GM12875 (cell line): ENCODE measurements around the gene PLCL2.

ENCODE experiments used
- H3K4me3 ChIP-seq: one replicate; pipeline ENCODE4 v1.5.1; 2011; ENCODE audit warnings: low read depth, low read length, control low read depth
- CTCF ChIP-seq: IDR thresholded peaks from 2 replicates; pipeline ENCODE4 v1.5.1; 2011; ENCODE audit warnings: low read depth, mild to moderate bottlenecking, control low read depth, inconsistent platforms, low read length, moderate library complexity, borderline replicate concordance; ENCODE audit not compliant: insufficient read depth

The PLCL2 gene

GRCh38 chr3:16884748-16885592 is at the start of gene PLCL2:
TSS of gene PLCL2 (plus strand) at chr3:16884955. CDS start at chr3:16885040, 85 bp downstream.
- no peak for TF ChIP-seq CTCF
- H3K4me3 ChIP-seq, result peak within 1 kb of the TSS; percentile 79

- TF ChIP-seq CTCF, result no peak
- H3K4me3 ChIP-seq, result no peak overlapping the region
Measured at GRCh38 chr3:16836505-16837237, 48.1 kb upstream of the PLCL2 start.

GRCh38 chr3:16837602-16838001 is 47.2 kb upstream of the PLCL2 start:
- H3K4me3 ChIP-seq, result no peak overlapping the region
- no peak for TF ChIP-seq CTCF

- no peak overlapping the region for H3K4me3 ChIP-seq
- no peak for TF ChIP-seq CTCF
Measured at GRCh38 chr3:16838561-16838960, 46.2 kb upstream of the PLCL2 start.

- H3K4me3 ChIP-seq, result no peak overlapping the region
- no peak for TF ChIP-seq CTCF
Measured at GRCh38 chr3:16839271-16840100, 45.3 kb upstream of the PLCL2 start.

GRCh38 chr3:16840101-16840424 is 44.7 kb upstream of the PLCL2 start:
- H3K4me3 ChIP-seq, result no peak overlapping the region
- TF ChIP-seq CTCF, result no peak
